ENCODE data around the gene RIBC2.

DNA sequence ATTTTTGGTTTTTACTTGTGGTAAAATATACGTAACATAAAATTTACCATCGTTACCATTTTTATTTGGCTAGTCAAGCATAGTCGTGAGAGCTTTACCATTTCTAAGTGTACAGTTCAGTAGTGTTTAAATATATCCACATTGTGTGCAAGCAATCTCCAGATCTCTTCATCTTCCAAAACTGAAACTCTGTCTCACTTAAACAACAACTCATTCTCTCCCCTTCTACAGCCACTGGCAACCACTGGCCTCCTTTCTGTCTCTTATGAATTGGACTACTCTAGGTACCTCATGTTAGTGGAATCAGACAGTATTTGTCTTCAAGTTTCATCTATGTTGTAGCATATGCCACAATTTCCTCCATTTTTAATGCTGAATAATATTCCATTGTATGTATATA lies 37.5 kb upstream of the RIBC2 start:
- TF ChIP-seq, protein P1, sequence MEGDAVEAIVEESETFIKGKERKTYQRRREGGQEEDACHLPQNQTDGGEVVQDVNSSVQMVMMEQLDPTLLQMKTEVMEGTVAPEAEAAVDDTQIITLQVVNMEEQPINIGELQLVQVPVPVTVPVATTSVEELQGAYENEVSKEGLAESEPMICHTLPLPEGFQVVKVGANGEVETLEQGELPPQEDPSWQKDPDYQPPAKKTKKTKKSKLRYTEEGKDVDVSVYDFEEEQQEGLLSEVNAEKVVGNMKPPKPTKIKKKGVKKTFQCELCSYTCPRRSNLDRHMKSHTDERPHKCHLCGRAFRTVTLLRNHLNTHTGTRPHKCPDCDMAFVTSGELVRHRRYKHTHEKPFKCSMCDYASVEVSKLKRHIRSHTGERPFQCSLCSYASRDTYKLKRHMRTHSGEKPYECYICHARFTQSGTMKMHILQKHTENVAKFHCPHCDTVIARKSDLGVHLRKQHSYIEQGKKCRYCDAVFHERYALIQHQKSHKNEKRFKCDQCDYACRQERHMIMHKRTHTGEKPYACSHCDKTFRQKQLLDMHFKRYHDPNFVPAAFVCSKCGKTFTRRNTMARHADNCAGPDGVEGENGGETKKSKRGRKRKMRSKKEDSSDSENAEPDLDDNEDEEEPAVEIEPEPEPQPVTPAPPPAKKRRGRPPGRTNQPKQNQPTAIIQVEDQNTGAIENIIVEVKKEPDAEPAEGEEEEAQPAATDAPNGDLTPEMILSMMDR (conservative IDR thresholded peaks at IDR 0.05; ENCODE audit: low read length): no peak
- TF ChIP-seq EZH2phosphoT487 (IDR thresholded peaks at IDR 0.05; ENCODE audit: borderline replicate concordance, low read depth, low read length): no peak
